Adrenal gland (tissue), 12 donors: ENCODE measurements around the gene NCK1. TPM values are rescaled to one million over a fixed set of nuclear protein-coding genes. Genes with fewer than 3 reads are reported as not detected.
A peak's percentile ranks its signal among the peaks of the same experiment; 100 is the strongest.
"Not testable (repeated sequence)": the region's sequence is repeated elsewhere in the genome, so short reads cannot be mapped to it uniquely, and the experiment has no call there.

ENCODE experiments used
- DNase-seq, 7 donors: peaks; one replicate each; pipeline ENCODE4 v3.0.0-alpha.2; 2019 to 2020
- H3K27ac ChIP-seq, 5 donors: fragments of 200-600 bp; sonication (generic) in 4 of 5; 1 replicate in 3 of 5; 2 replicates in 2 of 5; pipeline versions ENCODE4 v1.5.1 to v1.8.0; 2016 to 2020; ENCODE audit warnings: mild to moderate bottlenecking in 1 of 5
- H3K27me3 ChIP-seq: fragments of 200-600 bp; 2 replicates; pipeline ENCODE4 v1.8.0; 2021
- H3K36me3 ChIP-seq, 2 donors: fragments of 200-600 bp; replicated peaks in 1 of 2; 1 replicate in 1 of 2; 2 replicates in 1 of 2; pipeline versions ENCODE4 v1.5.1 to v1.8.0; 2018 to 2022
- H3K4me1 ChIP-seq, 2 donors: fragments of 200-600 bp; replicated peaks in 1 of 2; 1 replicate in 1 of 2; 2 replicates in 1 of 2; pipeline versions ENCODE4 v1.5.1 to v1.8.0; 2018 to 2021
- H3K4me3 ChIP-seq, 4 donors: fragments of 200-600 bp; sonication (generic) in 3 of 4; one replicate each; pipeline ENCODE4 v1.5.1; 2016 to 2018
- H3K9me3 ChIP-seq, 3 donors: fragments of 200-600 bp; sonication (generic) in 1 of 3; replicated peaks in 1 of 3; 1 replicate in 2 of 3; 2 replicates in 1 of 3; pipeline versions ENCODE4 v1.5.1 to v1.8.0; 2016 to 2021
- POLR2A ChIP-seq, 2 donors: fragments of 450-650 bp; IDR thresholded peaks; one replicate each; pipeline ENCODE4 v1.6.1; 2017; ENCODE audit warnings: antibody characterized with exemption in 2 of 2, mild to moderate bottlenecking in 2 of 2, moderate library complexity in 1 of 2
- WGBS, 4 donors: extraction: QIAGEN DNeasy Blood & Tissue Kit in 2 of 4; methylation state at CpG; one replicate each; pipeline versions ENCODE4 v1.1.5 to v1.1.7; 2013 to 2017; 5-methylcytosine and 5-hydroxymethylcytosine counted together
- intact Hi-C, 2 donors: fragments of 100-400 bp; cut with DNase I; formaldehyde crosslinking; loops; one replicate each; pipeline versions ENCODE4 v1.14.1 to v1.15.0; 2022 to 2023
- polyA plus RNA-seq, 3 donors: library from polyadenylated mRNA; stranded (reverse); fragments of 200-250 nt in 2 of 3; fragments of 350-450 nt in 1 of 3; fragmentation: Illumina TruSeq in 1 of 3; extraction: RNeasy Lipid Tissue Mini Kit (QIAGEN cat#74804) in 1 of 3; gene quantifications; one replicate each; pipeline ENCODE4 v1.2.3, GENCODE V29; 2013 to 2014
- total RNA-seq, 9 donors: library from RNA; depleted of rRNA in 4 of 9; stranded (reverse); fragments of >200 nt in 4 of 9; fragments of 120-200 nt in 1 of 9; fragmentation: NEBNext Ultra II Directional in 1 of 9; extraction: Animal tissue kit (Norgen Biotek cat#: 25700) in 1 of 9; gene quantifications; one replicate each; pipeline versions ENCODE4 v1.1.0 to v1.2.4, GENCODE V29; 2013 to 2023
- TF ChIP-seq, protein P1 (sequence below), 6 experiments: fragments of 450-650 bp in 4 of 6; fragments of 200-600 bp in 2 of 6; sonication (generic) in 1 of 6; IDR thresholded peaks; 1 replicate in 5 of 6; 2 replicates in 1 of 6; pipeline versions ENCODE4 v1.5.1 to v1.8.0; 2016 to 2021; ENCODE audit warnings: antibody characterized with exemption in 6 of 6, mild to moderate bottlenecking in 2 of 6, moderate library complexity in 1 of 6
- donor health status: healthy with polysubstance abuse.
- donor health status: Bipolar disorder and iron deficiency.
- donor health status: DM: yes; HTN: yes; CAD: no.
- donor health status: DM: no; HTN: no; CAD: no.
- donor health status: DM: no; HTN: no; CAD: no.
- donor health status: DM: yes; HTN: yes; CAD: no.

NCK1 gene
- total and polyA plus RNA-seq, 12 donors: 6.0 to 59.2 (median 36.3) TPM

DNA sequence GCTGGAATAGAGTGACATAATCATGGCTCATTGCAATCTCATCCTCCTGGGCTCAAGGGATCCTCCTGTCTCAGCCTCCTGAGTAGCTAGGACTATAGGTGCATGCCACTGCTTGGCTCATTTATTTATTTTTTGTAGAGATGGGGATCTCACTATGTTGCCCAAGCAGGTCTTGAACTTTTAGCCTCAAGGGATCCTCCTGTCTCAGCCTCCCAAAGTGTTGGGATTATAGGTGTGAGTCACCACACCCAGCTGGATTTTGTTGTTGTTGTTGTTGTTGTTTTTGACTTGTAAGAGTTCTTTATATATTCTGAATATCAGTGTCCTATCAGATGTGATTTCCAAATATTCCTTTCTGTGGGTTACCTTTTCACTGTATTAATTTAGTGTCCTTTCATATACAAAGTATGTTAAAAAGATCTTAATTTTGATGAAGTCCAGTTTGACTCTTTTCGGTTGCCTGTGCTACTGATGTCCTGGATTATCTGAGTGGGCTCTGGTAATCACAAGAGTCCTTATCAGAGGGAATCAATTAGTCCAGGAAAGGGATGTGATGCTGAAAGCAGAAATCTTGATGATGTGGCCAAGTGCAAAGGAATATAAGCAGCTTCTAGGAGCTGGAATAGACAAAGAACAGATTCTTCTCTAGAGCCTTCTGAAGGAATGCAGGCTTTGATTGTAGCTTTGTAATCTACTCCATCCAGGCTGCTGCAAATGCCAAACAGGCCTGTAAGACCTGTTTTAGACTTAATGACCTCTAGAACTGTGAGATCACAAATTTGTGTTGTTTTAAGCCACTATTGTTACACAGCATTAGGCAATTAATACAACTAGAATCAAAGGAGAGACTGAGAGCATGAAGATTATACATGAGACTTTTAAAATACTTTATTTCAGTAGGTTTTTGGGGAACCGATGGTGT lies 30.2 kb downstream of the NCK1 start:
- Histone ChIP-seq H3K4me1 (peaks cover 0 to 10% of the 10 kb centered on the region in 2 donors), H3K4me3 (no peak overlapping the region), H3K27me3 (no peaks in the 10 kb centered on the region), H3K27ac (no peak overlapping the region), H3K9me3 (no peaks in the 10 kb centered on the region), H3K36me3 (no peaks in the 10 kb centered on the region)
- 46 to 50% (median 48%) methylated on average over 2 of the region's 2 CpGs for WGBS, 4 donors
- no peak for DNase-seq
- TF ChIP-seq POLR2A (IDR thresholded peaks at IDR 0.05): no peak
- TF ChIP-seq, protein P1, sequence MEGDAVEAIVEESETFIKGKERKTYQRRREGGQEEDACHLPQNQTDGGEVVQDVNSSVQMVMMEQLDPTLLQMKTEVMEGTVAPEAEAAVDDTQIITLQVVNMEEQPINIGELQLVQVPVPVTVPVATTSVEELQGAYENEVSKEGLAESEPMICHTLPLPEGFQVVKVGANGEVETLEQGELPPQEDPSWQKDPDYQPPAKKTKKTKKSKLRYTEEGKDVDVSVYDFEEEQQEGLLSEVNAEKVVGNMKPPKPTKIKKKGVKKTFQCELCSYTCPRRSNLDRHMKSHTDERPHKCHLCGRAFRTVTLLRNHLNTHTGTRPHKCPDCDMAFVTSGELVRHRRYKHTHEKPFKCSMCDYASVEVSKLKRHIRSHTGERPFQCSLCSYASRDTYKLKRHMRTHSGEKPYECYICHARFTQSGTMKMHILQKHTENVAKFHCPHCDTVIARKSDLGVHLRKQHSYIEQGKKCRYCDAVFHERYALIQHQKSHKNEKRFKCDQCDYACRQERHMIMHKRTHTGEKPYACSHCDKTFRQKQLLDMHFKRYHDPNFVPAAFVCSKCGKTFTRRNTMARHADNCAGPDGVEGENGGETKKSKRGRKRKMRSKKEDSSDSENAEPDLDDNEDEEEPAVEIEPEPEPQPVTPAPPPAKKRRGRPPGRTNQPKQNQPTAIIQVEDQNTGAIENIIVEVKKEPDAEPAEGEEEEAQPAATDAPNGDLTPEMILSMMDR (IDR thresholded peaks at IDR 0.05): no peak
- intact Hi-C loops: no loop called here

DNA sequence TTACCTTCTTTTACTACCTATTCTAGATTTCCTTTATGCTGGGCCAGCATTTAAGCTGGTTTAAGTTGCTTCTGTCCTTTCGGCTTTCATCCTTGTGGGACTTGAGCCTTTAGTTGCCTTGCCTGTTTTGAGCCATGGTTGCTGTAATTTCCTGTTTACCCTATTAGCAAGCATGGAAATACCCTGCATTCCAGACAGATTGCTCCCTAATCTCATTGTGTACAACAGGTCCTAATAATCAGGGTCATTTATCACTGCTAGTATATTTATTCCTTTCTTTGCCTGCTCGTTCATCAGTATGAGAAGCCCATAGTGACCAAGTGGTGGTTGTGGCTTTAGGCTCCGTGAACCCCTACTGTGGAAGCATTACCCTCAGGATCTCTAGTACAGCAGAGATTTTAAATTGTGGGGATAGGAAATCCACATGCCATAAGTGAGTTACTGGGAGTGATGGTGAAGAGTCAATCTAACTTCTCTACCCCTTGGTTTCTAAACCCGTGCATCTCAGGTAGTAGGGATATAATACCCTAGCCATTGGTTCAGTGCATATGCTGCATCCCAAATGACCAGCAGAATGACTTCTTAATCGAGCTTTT lies 31.9 kb downstream of the NCK1 start:
- intact Hi-C loops: no loop called here
- peak overlapping the region in 1 of 5 donors; percentile 49 for H3K27ac ChIP-seq
- no peak for TF ChIP-seq POLR2A (IDR thresholded peaks at IDR 0.05)
- TF ChIP-seq, protein P1 (IDR thresholded peaks at IDR 0.05): no peak
- H3K4me3 ChIP-seq: no peak overlapping the region
- WGBS, 4 donors: 56 to 66% (median 64%) methylated on average over 5 of the region's 5 CpGs
- H3K27me3 ChIP-seq: no peaks in the 10 kb centered on the region
- DNase-seq: no peak
- peaks cover 0 to 16% of the 10 kb centered on the region in 2 donors for H3K4me1 ChIP-seq
- H3K36me3 ChIP-seq: no peaks in the 10 kb centered on the region
- no peaks in the 10 kb centered on the region for H3K9me3 ChIP-seq

DNA sequence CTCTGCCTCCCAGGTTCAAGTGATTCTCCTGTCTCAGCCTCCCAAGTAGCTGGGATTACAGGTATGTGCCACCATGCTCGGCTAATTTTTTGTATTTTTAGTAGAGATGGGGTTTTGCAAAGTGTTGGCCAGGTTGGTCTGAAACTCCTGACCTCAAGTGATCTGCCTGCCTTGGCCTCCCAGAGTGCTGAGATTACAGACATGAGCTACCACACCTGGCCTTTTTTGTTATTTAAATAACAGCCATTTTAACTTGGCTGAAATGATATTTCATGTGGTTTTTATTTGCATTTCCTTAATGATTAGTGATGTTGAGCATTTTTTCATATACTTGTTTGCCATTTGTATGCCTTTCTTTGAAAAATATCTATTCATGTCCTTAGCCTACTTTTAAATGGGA lies 35.2 kb downstream of the NCK1 start:
- 80 to 100% (median 92%) methylated on average over 1 of the region's 1 CpG for WGBS, 4 donors
- H3K27me3 ChIP-seq, H3K4me3 ChIP-seq, H3K9me3 ChIP-seq, H3K27ac ChIP-seq, intact Hi-C loops, DNase-seq, H3K36me3 ChIP-seq: not testable (repeated sequence)
- H3K4me1 ChIP-seq: peaks cover 0 to 29% of the 10 kb centered on the region in 2 donors

DNA sequence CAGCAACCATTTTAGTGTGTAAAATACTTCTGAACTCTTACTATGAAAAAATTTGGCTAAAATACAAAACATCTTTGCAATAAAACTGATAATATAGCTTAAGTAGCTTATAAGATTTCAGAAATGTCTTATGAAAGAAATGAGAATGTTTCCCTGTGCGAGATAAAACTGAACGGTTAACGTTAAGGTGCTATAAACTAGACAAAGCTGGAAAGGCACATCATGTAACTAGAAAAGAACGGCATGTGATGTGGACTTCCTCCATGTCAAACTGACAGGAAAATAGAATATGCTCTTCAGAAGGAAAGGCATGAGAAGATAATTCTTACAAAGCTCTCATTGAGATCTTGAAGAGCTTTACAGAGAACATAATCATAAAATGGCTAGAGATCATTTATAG lies 36.5 kb downstream of the NCK1 start:
- 62 to 79% (median 73%) methylated on average over 4 of the region's 4 CpGs for WGBS, 4 donors
- Histone ChIP-seq H3K36me3 (no peaks in the 10 kb centered on the region), H3K9me3 (no peaks in the 10 kb centered on the region), H3K4me1 (peaks cover 0 to 26% of the 10 kb centered on the region in 2 donors), H3K27me3 (no peaks in the 10 kb centered on the region), H3K4me3 (no peak overlapping the region), H3K27ac (peak overlapping the region in 1 of 5 donors; percentile 25)
- intact Hi-C loops: no loop called here
- TF ChIP-seq, protein P1 (IDR thresholded peaks at IDR 0.05): no peak
- no peak for TF ChIP-seq POLR2A (IDR thresholded peaks at IDR 0.05)
- no peak for DNase-seq
